Measurements from ENCODE around the gene ADAT1. TPM values are rescaled to one million over a fixed set of nuclear protein-coding genes. Genes with fewer than 3 reads are reported as not detected.

Gene ADAT1
- total and polyA plus RNA-seq, 2 of the 13 experiments (the other 11 are each of a cell fraction or from before 2014, with no cell fraction given), result 18.4 to 40.8 TPM

- TF ChIP-seq NR1H2 (CRISPR knock-in tag; IDR thresholded peaks at IDR 0.05; ENCODE audit: borderline replicate concordance, low read depth) (no peak), RAD21 (CRISPR knock-in tag; IDR thresholded peaks at IDR 0.05) (0 out of 2 replicates have a peak, but pooled peaks have one; percentile 17), GLI4 (CRISPR knock-in tag; IDR thresholded peaks at IDR 0.05; ENCODE audit: borderline replicate concordance) (peak; percentile 82; the same call in 1 of the 2 replicates), ZNF251 (CRISPR knock-in tag; IDR thresholded peaks at IDR 0.05) (0 out of 2 replicates have a peak, but pooled peaks have one; percentile 11), MAF1 (CRISPR knock-in tag; IDR thresholded peaks at IDR 0.05; ENCODE audit: borderline replicate concordance) (peak; percentile 51; the same call in 1 of the 2 replicates), ARID2 (CRISPR knock-in tag; IDR thresholded peaks at IDR 0.05; ENCODE audit: borderline replicate concordance) (no peak), ZNF407 (CRISPR knock-in tag; IDR thresholded peaks at IDR 0.05; ENCODE audit: not compliant biosample characterization) (peak; percentile 90), GMEB1 (CRISPR knock-in tag; IDR thresholded peaks at IDR 0.05; ENCODE audit: borderline replicate concordance) (peak; percentile 67), IKZF5 (CRISPR knock-in tag; IDR thresholded peaks at IDR 0.05) (peak; percentile 42; the same call in 1 of the 2 replicates), ZNF225 (CRISPR knock-in tag; IDR thresholded peaks at IDR 0.05) (peak; percentile 96), NFYC (CRISPR knock-in tag; IDR thresholded peaks at IDR 0.05) (peak; percentile 75), HOXA7 (CRISPR knock-in tag; IDR thresholded peaks at IDR 0.05) (no peak)
These were observed 67.2 kb downstream of the ADAT1 start, which contains the start of gene TMEM231 (continued) for GRCh38 chr16:75555707-75556430.
